ENCODE data around the gene PRPF18.

PRPF18 gene

GRCh38 chr10:13644866-13645265 lies 58.1 kb downstream of the PRPF18 start:
- DNase-seq, result no peak

GRCh38 chr10:13648425-13648824 lies 61.7 kb downstream of the PRPF18 start:
- DNase-seq, result no peak

GRCh38 chr10:13649844-13650520 lies 63.2 kb downstream of the PRPF18 start:
- no peak for DNase-seq

DNA sequence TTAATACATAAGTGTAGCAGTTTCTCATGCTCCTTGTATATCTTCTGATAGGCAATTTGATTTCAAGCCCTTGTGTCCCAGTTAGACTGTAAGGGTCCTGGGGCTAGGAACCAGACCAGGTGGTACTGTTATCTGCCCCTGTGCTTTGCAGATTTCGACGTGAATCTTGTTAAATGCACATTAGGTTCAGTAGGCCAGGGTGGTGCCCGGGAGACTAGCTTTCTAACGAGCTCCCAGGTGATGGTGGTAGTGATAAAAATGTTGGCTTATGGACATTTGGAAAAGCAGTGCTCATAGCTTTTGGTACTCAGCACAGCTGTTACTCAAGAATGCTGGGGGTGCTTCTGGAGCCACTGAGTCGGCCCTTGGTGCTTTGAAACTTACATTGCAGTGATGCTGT lies 64.2 kb downstream of the PRPF18 start:
- DNase-seq, result no peak

- no peak for DNase-seq
These were observed 65.4 kb downstream of the PRPF18 start for GRCh38 chr10:13651969-13652720.

DNA sequence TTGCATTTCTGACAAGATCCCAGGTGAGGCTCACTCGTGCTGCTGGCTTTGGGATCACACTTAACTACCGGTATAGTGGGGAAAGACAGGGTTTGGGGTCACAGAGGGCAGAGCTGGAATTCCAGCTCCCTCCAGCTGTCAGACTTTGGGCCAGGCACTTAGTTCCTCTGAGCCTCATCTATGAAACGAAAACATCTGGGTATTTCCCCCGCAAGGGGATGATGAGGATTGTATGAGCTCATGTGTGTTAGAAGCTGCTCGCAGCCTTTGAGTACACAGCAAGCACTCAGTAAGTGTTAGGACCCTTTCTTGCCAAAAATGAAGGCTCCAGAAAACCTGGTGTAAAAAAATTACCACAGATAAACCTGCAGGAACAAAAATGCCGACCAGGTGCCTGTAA lies 66.1 kb downstream of the PRPF18 start:
- DNase-seq, result no peak

GRCh38 chr10:13654118-13654830 lies 67.5 kb downstream of the PRPF18 start:
- DNase-seq, result no peak

DNA sequence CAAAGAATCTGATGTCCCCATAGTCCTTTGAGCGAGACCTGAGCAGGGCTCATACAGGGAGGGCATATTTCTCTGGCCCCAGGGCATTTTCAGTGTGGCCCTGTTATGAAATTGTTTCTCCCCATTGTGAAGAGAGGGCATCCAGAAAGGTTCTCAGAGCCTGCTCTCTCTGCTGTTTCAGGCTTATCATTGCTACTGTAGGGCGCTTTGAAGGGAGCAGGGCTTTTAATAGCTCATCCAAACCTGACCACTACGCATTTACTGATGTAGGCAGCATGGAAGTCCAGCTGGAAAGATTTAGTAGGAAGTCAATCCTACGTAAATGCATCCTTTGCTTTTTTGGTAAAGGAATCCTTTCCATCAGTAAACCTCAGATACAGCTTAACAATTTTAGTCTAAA lies 68.1 kb downstream of the PRPF18 start:
- DNase-seq, result no peak

GRCh38 chr10:13656337-13657100 lies 69.8 kb downstream of the PRPF18 start:
- DNase-seq, result no peak

DNA sequence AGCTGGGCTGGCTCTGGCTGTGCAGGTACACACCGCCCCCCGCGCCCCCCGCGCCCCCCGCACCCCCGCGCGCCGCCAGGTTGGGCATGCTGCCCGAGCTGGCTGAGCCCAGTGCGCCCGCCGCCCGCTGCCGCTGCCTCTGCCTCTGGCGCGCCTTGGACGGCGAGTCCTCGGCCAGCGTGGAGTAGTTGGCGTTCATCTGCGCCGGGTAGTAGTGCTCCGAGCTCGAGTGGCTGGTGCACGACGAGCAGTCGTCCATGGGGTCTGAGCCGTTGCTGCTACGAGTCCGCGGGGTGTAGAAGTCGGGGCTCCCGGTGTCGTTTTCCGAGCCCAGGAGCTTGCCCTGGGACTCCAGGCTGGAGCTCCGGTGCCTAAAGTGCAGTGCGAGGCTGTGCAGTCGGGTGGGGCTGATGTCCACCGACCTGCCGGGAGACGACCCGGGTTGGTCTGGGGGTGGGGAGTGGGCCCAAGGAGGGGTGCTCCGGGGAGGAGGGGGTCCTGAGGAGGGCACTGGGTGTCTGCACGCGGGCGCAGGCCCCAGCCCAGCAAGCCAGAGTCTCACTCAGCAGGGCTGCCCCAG lies 70.4 kb downstream of the PRPF18 start:
- no peak for DNase-seq

DNA sequence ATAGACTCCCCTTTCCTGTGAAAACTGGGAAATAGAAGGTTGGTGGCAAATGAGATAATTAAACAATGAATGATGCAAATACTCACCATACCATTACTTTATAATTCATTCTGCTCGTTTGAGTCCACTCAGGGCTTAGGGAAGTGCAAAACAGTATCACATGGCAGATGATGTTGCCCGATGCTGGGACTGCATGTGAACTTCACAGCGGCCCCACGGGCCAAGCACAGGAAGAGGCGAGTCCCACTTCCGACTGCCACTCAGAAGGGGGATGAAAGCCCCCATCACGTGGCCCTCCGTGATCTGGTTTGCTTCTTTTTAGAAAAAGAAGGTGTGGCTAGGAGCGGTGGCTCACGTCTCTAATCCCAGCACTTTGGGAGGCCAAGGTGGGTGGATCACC lies 71.5 kb downstream of the PRPF18 start:
- DNase-seq, result no peak

GRCh38 chr10:13658871-13659685 lies 72.3 kb downstream of the PRPF18 start:
- no peak for DNase-seq

GRCh38 chr10:13659887-13660550 lies 73.3 kb downstream of the PRPF18 start:
- no peak for DNase-seq

GRCh38 chr10:13660551-13660920 lies 73.8 kb downstream of the PRPF18 start:
- DNase-seq, result no peak

GRCh38 chr10:13661256-13661655 lies 74.5 kb downstream of the PRPF18 start:
- DNase-seq, result no peak

GRCh38 chr10:13665516-13666262 lies 78.9 kb downstream of the PRPF18 start:
- no peak for DNase-seq

DNA sequence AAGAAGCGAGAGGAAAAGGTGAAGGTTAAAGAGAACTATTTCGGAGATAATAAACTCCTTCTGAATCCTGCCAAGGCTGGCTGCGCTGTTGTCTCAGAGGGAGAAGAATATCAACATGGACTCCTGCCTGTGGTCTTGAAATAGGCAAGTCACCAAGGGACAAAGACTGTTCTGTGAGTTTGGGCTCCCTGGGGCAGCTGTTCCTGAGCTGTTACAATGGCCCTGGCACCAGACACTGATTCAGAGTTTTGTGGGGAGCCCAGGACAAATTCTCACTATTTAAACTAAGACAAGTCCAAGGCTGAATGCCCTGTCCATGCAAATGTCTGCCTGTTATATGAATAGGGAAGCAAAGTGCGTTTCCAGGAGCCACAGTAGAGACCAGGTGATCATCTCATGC lies 81.4 kb downstream of the PRPF18 start:
- DNase-seq, result no peak

DNA sequence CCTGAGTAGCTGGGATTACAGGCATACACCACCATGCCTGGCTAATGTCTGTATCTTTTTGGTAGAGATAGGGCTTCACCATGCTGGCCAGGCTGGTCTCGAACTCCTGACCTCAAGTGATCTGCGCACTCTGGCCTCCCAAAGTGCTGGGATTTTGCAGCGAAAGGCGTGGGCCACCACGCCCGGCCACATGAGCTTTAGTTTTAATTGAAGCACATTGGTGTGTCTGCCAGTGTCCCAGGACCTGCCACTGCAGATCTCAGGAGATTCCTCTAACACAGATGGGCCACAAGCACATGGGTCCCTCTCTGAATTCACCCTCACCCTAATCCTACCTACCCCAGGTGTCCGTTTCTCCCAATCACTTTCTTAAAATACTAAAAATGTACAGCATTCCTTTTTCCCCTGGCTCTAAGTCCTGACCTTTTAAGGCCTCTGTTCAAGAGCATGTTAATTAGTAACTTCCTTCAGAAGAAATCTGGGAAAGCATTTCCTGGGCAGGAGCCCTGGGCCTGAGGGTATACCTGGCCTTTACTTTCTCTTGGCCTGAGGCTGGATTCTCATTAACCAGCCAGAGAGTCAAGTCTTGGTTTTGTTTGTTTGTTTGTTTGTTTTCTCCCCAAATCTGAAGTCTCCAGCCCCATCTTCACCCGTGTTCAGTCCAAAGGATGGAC lies 82.6 kb downstream of the PRPF18 start:
- no peak for DNase-seq

DNA sequence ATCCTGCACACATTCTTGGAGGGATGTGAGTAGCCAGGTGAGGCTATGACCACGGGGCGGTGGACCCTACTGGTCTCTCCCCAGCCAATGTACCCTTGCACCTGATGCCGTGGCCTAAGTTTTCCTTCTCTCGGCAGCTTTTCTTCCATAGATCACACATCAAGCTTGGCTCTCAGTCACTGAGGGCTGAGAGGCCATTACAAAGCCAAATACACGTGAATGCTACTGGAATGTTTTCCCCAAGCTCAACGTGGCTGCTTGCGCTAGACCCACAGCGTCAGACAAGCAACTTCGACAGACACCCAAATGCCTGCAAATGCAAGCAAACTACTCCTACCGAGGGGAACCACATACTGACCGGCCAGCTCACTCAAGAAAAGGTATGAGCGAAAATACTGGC lies 83.1 kb downstream of the PRPF18 start:
- DNase-seq, result no peak

GRCh38 chr10:13670311-13670710 lies 83.5 kb downstream of the PRPF18 start:
- DNase-seq, result no peak
